Sigmoid colon (tissue), 7 donors: ENCODE measurements around the gene KAZN. TPM values are rescaled to one million over a fixed set of nuclear protein-coding genes. Genes with fewer than 3 reads are reported as not detected.

Experiments used
- DNase-seq: peaks from one replicate; pipeline ENCODE4 v3.0.0-alpha.2; 2019
- H3K27ac ChIP-seq, 4 donors: fragments of 200-600 bp; sonication (generic); one replicate each; pipeline ENCODE4 v1.5.1; 2016 to 2019; ENCODE audit warnings: mild to moderate bottlenecking in 1 of 4
- H3K27me3 ChIP-seq, 3 donors: fragments of 200-600 bp; sonication (generic); one replicate each; pipeline ENCODE4 v1.5.1; 2019; ENCODE audit warnings: mild to moderate bottlenecking in 1 of 3
- H3K36me3 ChIP-seq, 4 donors: fragments of 200-600 bp; sonication (generic); one replicate each; pipeline ENCODE4 v1.5.1; 2016 to 2019
- H3K4me1 ChIP-seq, 4 donors: fragments of 200-600 bp; sonication (generic); one replicate each; pipeline ENCODE4 v1.5.1; 2017 to 2019
- H3K4me3 ChIP-seq, 4 donors: fragments of 200-600 bp; sonication (generic); one replicate each; pipeline ENCODE4 v1.5.1; 2017 to 2019; ENCODE audit warnings: mild to moderate bottlenecking in 2 of 4, moderate library complexity in 1 of 4
- H3K9me3 ChIP-seq, 4 donors: fragments of 200-600 bp in 3 of 4; sonication (generic) in 3 of 4; one replicate each; pipeline versions ENCODE4 v1.5.1 to v1.6.1; 2013 to 2019
- CTCF ChIP-seq, 4 experiments: fragments of 450-650 bp in 3 of 4; fragments of 200-600 bp in 1 of 4; IDR thresholded peaks; one replicate each; pipeline ENCODE4 v1.5.1; 2016 to 2019; ENCODE audit warnings: antibody characterized with exemption in 4 of 4, mild to moderate bottlenecking in 3 of 4, moderate library complexity in 2 of 4
- EP300 ChIP-seq, 4 donors: sonication (generic); formaldehyde crosslinking; IDR thresholded peaks; one replicate each; pipeline ENCODE4 v1.6.1; 2017; ENCODE audit warnings: antibody characterized with exemption in 4 of 4
- POLR2A ChIP-seq, 2 donors: fragments of 450-650 bp; IDR thresholded peaks; one replicate each; pipeline ENCODE4 v1.6.1; 2016; ENCODE audit warnings: antibody characterized with exemption in 2 of 2, mild to moderate bottlenecking in 2 of 2, moderate library complexity in 2 of 2
- POLR2AphosphoS5 ChIP-seq, 4 donors: sonication (generic); formaldehyde crosslinking; IDR thresholded peaks; one replicate each; pipeline ENCODE4 v1.6.1; 2017; ENCODE audit warnings: antibody characterized with exemption in 4 of 4
- WGBS, 2 donors: extraction: QIAGEN DNeasy Blood & Tissue Kit; methylation state at CpG; one replicate each; pipeline ENCODE4 v1.1.7; 2013; 5-methylcytosine and 5-hydroxymethylcytosine counted together
- intact Hi-C: fragments of 100-400 bp; cut with DNase I; formaldehyde crosslinking; loops from one replicate; pipeline ENCODE4 v1.15.1; 2023
- polyA plus RNA-seq, 3 donors: library from polyadenylated mRNA; stranded (reverse); fragments of 200-250 nt; gene quantifications; one replicate each; pipeline ENCODE4 v1.2.3, GENCODE V29; 2013
- total RNA-seq, 4 donors: library from RNA; depleted of rRNA; stranded (reverse); fragments of >200 nt; gene quantifications; one replicate each; pipeline ENCODE4 v1.1.0, GENCODE V29; 2016
- donor health status: healthy with polysubstance abuse.
- donor health status: Bipolar disorder and iron deficiency.
- donor health status: healthy.

KAZN gene
- total and polyA plus RNA-seq, 7 donors = 2.5 to 11.4 (median 5.6) TPM

DNA sequence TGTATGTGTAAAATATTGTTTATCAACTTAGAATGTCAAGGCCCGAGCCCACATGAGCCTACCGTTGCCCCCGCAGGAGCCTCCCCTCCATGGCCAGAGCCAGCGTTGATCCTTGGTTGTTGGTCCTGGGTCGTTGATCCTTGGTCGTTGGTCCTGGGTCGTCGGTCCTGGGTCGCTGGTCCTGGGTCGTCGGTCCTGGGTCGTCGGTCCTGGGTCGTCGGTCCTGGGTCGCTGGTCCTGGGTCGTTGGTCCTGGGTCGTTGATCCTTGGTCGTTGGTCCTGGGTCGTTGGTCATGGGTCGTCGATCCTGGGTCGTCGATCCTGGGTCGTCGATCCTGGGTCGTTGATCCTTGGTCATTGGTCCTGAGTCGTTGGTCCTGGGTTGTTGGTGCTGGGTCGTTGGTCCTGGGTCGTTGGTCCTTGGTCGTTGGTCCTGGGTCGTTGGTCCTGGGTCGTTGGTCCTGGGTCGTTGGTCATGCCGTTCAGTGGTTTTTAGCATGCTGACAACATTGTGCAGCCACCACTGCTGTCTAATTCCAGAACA lies 450.0 kb downstream of the KAZN start:
- Histone ChIP-seq H3K27me3 (no peaks in the 10 kb centered on the region), H3K27ac (no peak overlapping the region), H3K36me3 (no peaks in the 10 kb centered on the region), H3K4me3 (no peak overlapping the region), H3K9me3 (no peaks in the 10 kb centered on the region), H3K4me1 (no peaks in the 10 kb centered on the region)
- intact Hi-C loops = loop anchor here (5.0 to 10.0 kb wide), 3 partner anchors 274 to 1384 kb away; no protein-coding TSS in a partner anchor
- 88 to 91% methylated on average over 35 of the region's 35 CpGs for WGBS, 2 donors
- no peak for DNase-seq
- no peak for TF ChIP-seq POLR2A (IDR thresholded peaks at IDR 0.05)
- TF ChIP-seq EP300 (IDR thresholded peaks at IDR 0.05) = no peak
- no peak for TF ChIP-seq CTCF (IDR thresholded peaks at IDR 0.05)
- no peak for TF ChIP-seq POLR2AphosphoS5 (IDR thresholded peaks at IDR 0.05)

DNA sequence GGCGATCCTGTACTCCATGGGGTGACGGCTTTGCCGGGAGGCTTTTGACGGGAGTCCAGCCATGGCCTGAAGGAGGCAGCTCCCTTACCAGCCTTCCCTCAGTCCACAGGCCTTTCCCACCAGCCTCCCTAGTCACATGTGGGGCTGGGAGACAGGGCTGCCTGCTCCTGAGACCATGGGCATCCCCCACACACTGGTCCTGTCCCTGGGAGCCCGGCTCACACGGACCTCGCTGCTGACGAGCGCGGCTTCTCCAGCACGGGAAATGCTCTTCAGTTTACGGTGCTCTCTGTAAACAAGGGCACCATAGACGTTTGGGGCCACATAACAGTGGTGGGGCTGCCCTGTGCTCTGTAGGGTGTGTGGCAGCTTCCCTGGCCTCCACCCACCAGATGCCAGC lies 450.6 kb downstream of the KAZN start:
- TF ChIP-seq EP300 (IDR thresholded peaks at IDR 0.05) = no peak
- TF ChIP-seq CTCF (IDR thresholded peaks at IDR 0.05) = no peak
- no peak for TF ChIP-seq POLR2AphosphoS5 (IDR thresholded peaks at IDR 0.05)
- no peak for TF ChIP-seq POLR2A (IDR thresholded peaks at IDR 0.05)
- intact Hi-C loops = loop anchor here (5.0 to 10.0 kb wide), 3 partner anchors 274 to 1384 kb away; no protein-coding TSS in a partner anchor

GRCh38 chr1:15051882-15052528 lies 453.5 kb downstream of the KAZN start:
- 84 to 86% methylated on average over 8 of the region's 8 CpGs for WGBS, 2 donors
- DNase-seq = no peak
- intact Hi-C loops = no loop called here
- peaks cover 0 to 2% (median 0%) of the 10 kb centered on the region in 4 donors for H3K36me3 ChIP-seq
- no peak overlapping the region for H3K27ac ChIP-seq
- no peaks in the 10 kb centered on the region for H3K9me3 ChIP-seq
- H3K4me1 ChIP-seq = no peaks in the 10 kb centered on the region
- TF ChIP-seq EP300 (IDR thresholded peaks at IDR 0.05) = no peak
- no peak for TF ChIP-seq POLR2A (IDR thresholded peaks at IDR 0.05)
- TF ChIP-seq CTCF (IDR thresholded peaks at IDR 0.05) = no peak
- no peak for TF ChIP-seq POLR2AphosphoS5 (IDR thresholded peaks at IDR 0.05)
- no peaks in the 10 kb centered on the region for H3K27me3 ChIP-seq
- no peak overlapping the region for H3K4me3 ChIP-seq

More for the DNA sequence above, 450.6 kb downstream of the KAZN start:
- H3K9me3 ChIP-seq = no peaks in the 10 kb centered on the region
- 87 to 91% methylated on average over 13 of the region's 13 CpGs for WGBS, 2 donors
- H3K36me3 ChIP-seq = no peaks in the 10 kb centered on the region
- DNase-seq = no peak
- no peaks in the 10 kb centered on the region for H3K27me3 ChIP-seq
- H3K4me1 ChIP-seq = no peaks in the 10 kb centered on the region
- H3K4me3 ChIP-seq = no peak overlapping the region
- H3K27ac ChIP-seq = no peak overlapping the region

GRCh38 chr1:15053153-15053552 lies 454.7 kb downstream of the KAZN start:
- no peak for DNase-seq
- Histone ChIP-seq H3K36me3 (peaks cover 0 to 6% (median 0%) of the 10 kb centered on the region in 4 donors), H3K4me1 (no peaks in the 10 kb centered on the region), H3K9me3 (no peaks in the 10 kb centered on the region), H3K4me3 (no peak overlapping the region), H3K27me3 (no peaks in the 10 kb centered on the region), H3K27ac (no peak overlapping the region)
- WGBS, 2 donors = 16 to 67% methylated on average over 9 of the region's 9 CpGs
- intact Hi-C loops = no loop called here
- TF ChIP-seq POLR2A (IDR thresholded peaks at IDR 0.05) = no peak
- TF ChIP-seq POLR2AphosphoS5 (IDR thresholded peaks at IDR 0.05) = no peak
- TF ChIP-seq EP300 (IDR thresholded peaks at IDR 0.05) = no peak
- no peak for TF ChIP-seq CTCF (IDR thresholded peaks at IDR 0.05)
